H1 (cell line): ENCODE results near the gene GUCA2B. TPM values are rescaled to one million over a fixed set of nuclear protein-coding genes. Genes with fewer than 3 reads are reported as not detected.

Source experiments
- BRCA1 ChIP-seq: IDR thresholded peaks from 2 replicates; pipeline ENCODE4 v1.6.1; 2012; ENCODE audit warnings: low read depth, low read length, improper control_type of control experiment
- CHD7 ChIP-seq: fragments of 300-600 bp; sonication (generic); IDR thresholded peaks from 2 replicates; pipeline ENCODE4 v1.7.1; 2012; ENCODE audit warnings: low read length, moderate library complexity, mild to moderate bottlenecking, inconsistent platforms; ENCODE audit not compliant: insufficient replicate concordance
- EZH2 ChIP-seq: fragments of 200-600 bp; sonication (generic); IDR thresholded peaks from 2 replicates; pipeline ENCODE4 v1.7.1; 2012; ENCODE audit warnings: low read depth, mild to moderate bottlenecking, moderate library complexity, low read length, inconsistent platforms; ENCODE audit not compliant: severe bottlenecking
- HDAC2 ChIP-seq, 2 experiments: fragments of 300-600 bp in 1 of 2; sonication (generic) in 1 of 2; IDR thresholded peaks; 2 replicates each; pipeline ENCODE4 v1.6.1; 2011 to 2012; ENCODE audit warnings: low read depth in 2 of 2, low read length in 2 of 2, mild to moderate bottlenecking in 2 of 2, moderate library complexity in 2 of 2, borderline replicate concordance in 1 of 2, inconsistent platforms in 1 of 2
- KDM1A ChIP-seq: fragments of 200-600, 300-600 bp; sonication (generic); IDR thresholded peaks from 2 replicates; pipeline ENCODE4 v1.7.1; 2016; ENCODE audit warnings: mild to moderate bottlenecking, low read length, borderline replicate concordance
- RAD21 ChIP-seq, 2 experiments: IDR thresholded peaks in 1 of 2; conservative IDR thresholded peaks in 1 of 2; 2 replicates each; pipeline ENCODE4 v1.6.1; 2011; ENCODE audit warnings: low read depth in 2 of 2, low read length in 2 of 2, improper control_type of control experiment in 1 of 2, inconsistent platforms in 1 of 2, mild to moderate bottlenecking in 1 of 2, moderate library complexity in 1 of 2
- SP1 ChIP-seq: IDR thresholded peaks from 2 replicates; pipeline ENCODE4 v1.6.1; 2011; ENCODE audit warnings: low read depth, low read length
- TAF1 ChIP-seq: IDR thresholded peaks from 2 replicates; pipeline ENCODE4 v1.6.1; 2011; ENCODE audit warnings: mild to moderate bottlenecking, low read depth, low read length
- TCF12 ChIP-seq: IDR thresholded peaks from 2 replicates; pipeline ENCODE4 v1.6.1; 2011; ENCODE audit warnings: low read depth, mild to moderate bottlenecking, low read length
- ZNF274 ChIP-seq: IDR thresholded peaks from 2 replicates; pipeline ENCODE4 v1.7.0; 2012; ENCODE audit warnings: low read length, borderline replicate concordance; ENCODE audit errors: extremely low read depth
- polyA plus RNA-seq, 7 experiments: library from polyadenylated mRNA; depleted of rRNA in 3 of 7; stranded (reverse) in 5 of 7; unstranded in 2 of 7; fragments of >200 nt in 5 of 7; fragments of 200-250 nt in 2 of 7; gene quantifications; 1 replicate in 5 of 7; 2 replicates in 1 of 7; 4 replicates in 1 of 7; pipeline versions ENCODE4 v1.2.1 to v1.2.3, GENCODE V29; 2011 to 2013; ENCODE audit warnings: missing spikeins in 2 of 7, mixed read lengths in 2 of 7
- total RNA-seq: library from RNA; stranded (reverse); fragmentation: NEBNext Ultra II Directional; extraction: Animal tissue kit (Norgen Biotek cat#: 25700); gene quantifications from 2 replicates; pipeline ENCODE4 v1.2.1, GENCODE V29; 2021

The GUCA2B gene
- total and polyA plus RNA-seq, 2 of the 8 experiments (the other 6 are each of a cell fraction or from before 2014, with no cell fraction given), result not detected

GRCh38 chr1:42130061-42130660 is 23.0 kb upstream of the GUCA2B start (continued):
- TF ChIP-seq CHD7 (no peak), HDAC2 (IDR thresholded peaks at IDR 0.05; ENCODE audit: borderline replicate concordance in 1 of 2, low read depth in 2 of 2, low read length in 2 of 2) (no peak), EZH2 (no peak), SP1 (no peak), TAF1 (no peak), KDM1A (no peak), ZNF274 (no peak), BRCA1 (no peak), TCF12 (no peak), RAD21 (IDR thresholded peaks at IDR 0.05 in 1 of 2, conservative IDR thresholded peaks at IDR 0.05 in 1 of 2; ENCODE audit: low read depth in 2 of 2, low read length in 2 of 2) (no peak)
